Esophagus (tissue), 2 donors: ENCODE measurements around the gene HOXD10. TPM values are rescaled to one million over a fixed set of nuclear protein-coding genes. Genes with fewer than 3 reads are reported as not detected.

Experiments
- H3K27ac ChIP-seq, 2 donors: one replicate each; pipeline ENCODE4 v1.5.1; 2013; ENCODE audit warnings: low read depth in 2 of 2, mild to moderate bottlenecking in 2 of 2, inconsistent platforms in 1 of 2, low read length in 1 of 2, moderate library complexity in 1 of 2
- H3K27me3 ChIP-seq, 2 donors: one replicate each; pipeline ENCODE4 v1.6.1; 2013; ENCODE audit warnings: low read length in 2 of 2, control low read depth in 1 of 2, mild to moderate bottlenecking in 1 of 2; ENCODE audit not compliant: insufficient read depth in 2 of 2, control insufficient read depth in 1 of 2
- H3K36me3 ChIP-seq, 2 donors: one replicate each; pipeline ENCODE4 v1.6.1; 2013; ENCODE audit warnings: low read length in 1 of 2; ENCODE audit not compliant: control insufficient read depth in 2 of 2, insufficient read depth in 2 of 2
- H3K4me1 ChIP-seq, 2 donors: one replicate each; pipeline ENCODE4 v1.6.1; 2013; ENCODE audit warnings: low read length in 1 of 2; ENCODE audit not compliant: control insufficient read depth in 2 of 2, insufficient read depth in 2 of 2
- H3K4me3 ChIP-seq, 2 donors: one replicate each; pipeline ENCODE4 v1.5.1; 2013; ENCODE audit warnings: low read length in 2 of 2, mild to moderate bottlenecking in 2 of 2, low read depth in 1 of 2, moderate library complexity in 1 of 2
- H3K9me3 ChIP-seq, 2 donors: one replicate each; pipeline ENCODE4 v1.6.1; 2013; ENCODE audit warnings: mild to moderate bottlenecking in 2 of 2, low read depth in 1 of 2, low read length in 1 of 2, moderate library complexity in 1 of 2; ENCODE audit not compliant: control insufficient read depth in 2 of 2, insufficient read depth in 1 of 2
- WGBS, 2 donors: extraction: QIAGEN DNeasy Blood & Tissue Kit; methylation state at CpG; one replicate each; pipeline ENCODE4 v1.1.7; 2013; 5-methylcytosine and 5-hydroxymethylcytosine counted together
- polyA plus RNA-seq, 2 donors: library from polyadenylated mRNA; stranded (reverse); fragments of 200-250 nt; gene quantifications; one replicate each; pipeline ENCODE4 v1.2.3, GENCODE V29; 2013
- donor health status: healthy with polysubstance abuse.
- donor health status: Bipolar disorder and iron deficiency.

Gene HOXD10
- polyA plus RNA-seq, 2 donors: 0.18 to 0.31 TPM

DNA sequence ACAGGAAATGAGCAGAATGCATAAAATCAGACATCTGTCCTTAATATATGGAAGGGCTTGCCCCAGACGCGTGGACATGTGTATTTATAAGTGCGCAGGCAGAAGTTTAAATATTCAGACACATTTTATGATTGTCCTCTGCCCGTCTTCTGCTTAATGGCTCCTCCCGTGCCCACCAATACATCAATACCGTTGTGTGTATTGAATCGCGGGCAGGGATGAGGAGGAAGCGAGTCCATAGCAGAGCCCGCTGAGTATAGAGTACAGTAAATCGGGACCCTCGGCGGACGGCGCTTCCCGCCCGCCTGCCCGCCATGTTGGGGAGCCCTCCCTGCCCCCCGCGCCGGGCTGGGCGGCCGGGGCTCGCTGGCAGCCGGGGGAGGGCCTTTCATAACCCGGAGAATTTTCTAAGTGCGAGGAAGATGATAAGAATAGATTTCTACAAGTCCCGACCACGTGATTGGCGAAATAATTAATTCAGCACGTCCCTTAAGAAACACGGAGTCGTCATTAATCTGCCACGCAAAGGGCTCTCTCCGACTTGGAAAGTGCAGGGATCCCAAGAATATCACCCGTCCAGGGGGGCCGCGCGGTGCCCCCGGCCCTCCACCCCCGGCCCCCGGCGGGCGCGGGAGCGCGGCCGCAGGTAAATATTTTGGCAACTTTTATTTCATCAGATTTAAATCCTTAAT is 40.4 kb downstream of the HOXD10 start, which contains the start of gene HOXD3:
Gene HOXD3 (plus strand): TSS at position 501 of the 692 bp plus-strand sequence. CDS start 11,808 bp downstream, outside the sequence.
- Histone ChIP-seq H3K9me3 (peaks cover 0 to 6% of the 10 kb centered on the region in 2 donors), H3K27ac (no peak within 1 kb of the TSS), H3K27me3 (peaks cover 4 to 63% of the 10 kb centered on the region in 2 donors), H3K36me3 (no peaks in the 10 kb centered on the region), H3K4me3 (peak within 1 kb of the TSS in 1 of 2 donors; percentile 13), H3K4me1 (peaks cover 3 to 10% of the 10 kb centered on the region in 2 donors)
- WGBS, 2 donors: 10 to 16% methylated on average over 48 of the region's 48 CpGs

DNA sequence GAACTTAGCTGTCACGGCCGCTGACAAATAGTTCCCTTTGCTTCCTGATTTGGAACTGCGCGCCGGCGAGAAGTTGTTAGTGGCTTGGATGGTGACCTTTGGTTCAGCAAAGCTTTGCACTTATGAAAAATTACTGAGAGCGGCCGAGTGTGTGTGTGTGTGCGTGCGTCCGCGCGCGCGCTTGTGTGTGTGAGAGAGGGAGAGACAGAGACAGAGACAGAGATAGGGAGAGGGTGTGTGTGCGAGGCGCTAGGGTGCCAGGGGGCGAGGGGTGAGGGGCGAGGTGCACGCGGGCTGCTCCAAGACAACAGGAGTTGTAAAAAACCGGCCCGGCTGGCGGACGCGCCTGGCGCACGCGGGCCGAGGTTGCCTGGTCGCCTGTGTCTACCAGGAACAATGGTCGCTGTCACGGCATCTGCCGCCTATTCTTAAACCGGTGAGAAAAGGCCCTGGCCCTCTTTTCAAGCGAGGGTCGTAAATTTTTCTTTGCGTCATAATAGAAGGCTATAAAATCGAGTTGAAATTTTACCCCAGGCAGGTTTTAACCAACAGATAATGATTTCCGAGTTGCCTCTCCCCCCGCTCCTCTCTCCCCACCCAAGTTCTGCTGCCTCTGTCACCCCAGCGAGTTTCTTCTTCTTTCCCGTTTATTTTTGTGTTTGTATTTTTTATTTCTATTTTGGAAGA is 41.1 kb downstream of the HOXD10 start:
- Histone ChIP-seq H3K4me1 (peaks cover 3 to 9% of the 10 kb centered on the region in 2 donors), H3K36me3 (no peaks in the 10 kb centered on the region), H3K9me3 (peaks cover 0 to 6% of the 10 kb centered on the region in 2 donors), H3K4me3 (peak overlapping the region in 1 of 2 donors; percentile 13), H3K27me3 (peaks cover 8 to 65% of the 10 kb centered on the region in 2 donors), H3K27ac (no peak overlapping the region)
- WGBS, 2 donors: 16 to 23% methylated on average over 43 of the region's 43 CpGs

DNA sequence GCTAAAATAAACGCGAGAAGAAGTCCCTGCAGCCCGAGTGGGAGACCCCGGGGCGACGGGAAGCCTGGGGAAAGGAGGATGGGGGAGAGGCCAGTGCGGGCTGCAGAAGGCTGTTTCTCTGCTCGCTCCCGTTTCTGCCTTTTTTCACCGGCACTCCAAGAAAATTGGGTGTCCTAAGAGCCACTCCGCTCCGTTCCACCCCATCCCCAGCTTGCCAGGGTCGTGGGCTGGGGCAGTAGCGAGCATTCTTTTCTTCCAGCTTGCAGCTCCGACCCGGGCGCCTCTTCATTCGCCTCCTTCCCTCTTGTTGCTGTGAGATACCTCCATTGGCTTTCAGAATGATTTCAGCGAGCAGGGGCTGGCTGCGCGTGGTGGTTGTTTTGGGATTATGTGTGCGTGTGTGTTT is 41.6 kb downstream of the HOXD10 start:
- Histone ChIP-seq H3K9me3 (peaks cover 0 to 6% of the 10 kb centered on the region in 2 donors), H3K27me3 (peaks cover 8 to 65% of the 10 kb centered on the region in 2 donors), H3K27ac (no peak overlapping the region), H3K4me3 (no peak overlapping the region), H3K4me1 (peaks cover 3 to 9% of the 10 kb centered on the region in 2 donors), H3K36me3 (no peaks in the 10 kb centered on the region)
- WGBS, 2 donors: 18 to 20% methylated on average over 22 of the region's 22 CpGs

DNA sequence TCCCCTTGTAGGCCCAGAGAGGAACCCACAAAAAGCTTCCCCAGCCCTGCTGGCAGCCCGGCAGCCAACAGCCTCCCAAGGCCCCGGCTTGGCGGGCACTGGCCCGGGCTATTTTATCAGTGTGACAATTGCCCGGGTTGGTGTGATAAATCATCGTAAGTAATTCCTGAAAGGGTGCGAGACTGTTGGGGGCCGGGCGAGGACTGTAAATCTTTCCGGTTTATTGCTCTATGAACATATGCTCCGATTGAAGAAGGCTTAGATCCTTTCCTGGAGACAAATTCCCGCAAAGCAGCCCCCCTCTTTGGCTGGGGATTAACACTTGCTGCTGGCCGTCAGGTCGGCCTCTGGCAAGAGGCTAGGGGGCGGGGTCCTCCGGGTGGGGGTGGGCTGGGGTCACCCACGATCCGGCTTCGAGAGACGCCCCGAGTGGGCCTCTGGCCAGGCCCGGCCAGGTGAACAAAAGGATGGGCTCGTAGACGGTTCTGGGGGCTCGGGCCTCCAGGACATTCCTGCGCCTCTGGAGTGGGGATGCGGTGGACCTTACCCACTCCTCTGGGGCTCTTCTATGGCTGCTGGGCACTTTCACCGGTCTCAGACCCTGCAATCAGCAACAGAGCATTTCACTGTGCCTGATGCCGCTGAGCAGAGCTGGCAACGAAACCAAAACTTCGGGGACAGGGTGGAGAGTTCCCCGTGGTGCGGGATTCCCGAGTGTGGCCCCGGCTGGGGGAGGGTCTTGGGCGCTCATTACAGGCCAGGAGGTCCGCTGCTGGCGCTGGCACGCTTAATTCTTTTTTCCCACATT is 42.5 kb downstream of the HOXD10 start:
- H3K4me3 ChIP-seq: no peak overlapping the region

DNA sequence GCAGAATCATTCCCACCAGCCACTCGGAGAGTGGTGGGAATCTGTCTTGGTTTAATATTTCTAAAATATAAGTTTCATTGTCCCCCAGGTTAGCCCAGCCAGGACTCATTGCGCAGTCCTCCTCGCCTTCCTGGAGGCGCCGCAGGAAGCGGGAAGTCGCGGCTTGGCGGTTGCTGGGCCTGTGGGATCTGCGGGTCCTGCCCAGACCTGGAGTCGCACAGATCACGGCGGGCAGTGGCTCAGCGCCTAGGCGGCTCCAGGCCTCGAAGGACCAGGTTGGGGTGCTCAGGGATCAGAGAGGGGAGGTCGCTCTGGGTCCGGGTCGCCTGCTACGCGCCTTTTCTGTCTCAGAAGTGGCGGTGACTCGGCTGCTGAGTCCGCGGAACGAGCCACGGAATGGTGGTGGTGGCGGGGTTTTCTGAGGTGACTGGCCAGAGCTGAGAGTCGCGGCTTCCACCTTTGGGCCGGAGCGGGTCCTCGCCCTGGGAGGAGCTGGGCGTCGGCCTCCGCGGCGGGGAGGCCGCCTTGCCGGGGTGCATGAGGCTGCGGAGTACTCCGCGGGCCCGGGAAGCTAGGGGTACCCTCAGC is 43.2 kb downstream of the HOXD10 start:
- Histone ChIP-seq H3K9me3 (peaks cover 0 to 11% of the 10 kb centered on the region in 2 donors), H3K27me3 (peaks cover 17 to 77% of the 10 kb centered on the region in 2 donors), H3K27ac (no peak overlapping the region), H3K4me1 (peaks cover 3 to 9% of the 10 kb centered on the region in 2 donors), H3K36me3 (no peaks in the 10 kb centered on the region), H3K4me3 (no peak overlapping the region)
- WGBS, 2 donors: 11 to 16% methylated on average over 44 of the region's 44 CpGs

More for the DNA sequence above, 42.5 kb downstream of the HOXD10 start:
- Histone ChIP-seq H3K27me3 (peaks cover 12 to 70% of the 10 kb centered on the region in 2 donors), H3K27ac (no peak overlapping the region), H3K36me3 (no peaks in the 10 kb centered on the region), H3K9me3 (peaks cover 0 to 6% of the 10 kb centered on the region in 2 donors), H3K4me1 (peaks cover 3 to 9% of the 10 kb centered on the region in 2 donors)
- WGBS, 2 donors: 17 to 19% methylated on average over 39 of the region's 39 CpGs

DNA sequence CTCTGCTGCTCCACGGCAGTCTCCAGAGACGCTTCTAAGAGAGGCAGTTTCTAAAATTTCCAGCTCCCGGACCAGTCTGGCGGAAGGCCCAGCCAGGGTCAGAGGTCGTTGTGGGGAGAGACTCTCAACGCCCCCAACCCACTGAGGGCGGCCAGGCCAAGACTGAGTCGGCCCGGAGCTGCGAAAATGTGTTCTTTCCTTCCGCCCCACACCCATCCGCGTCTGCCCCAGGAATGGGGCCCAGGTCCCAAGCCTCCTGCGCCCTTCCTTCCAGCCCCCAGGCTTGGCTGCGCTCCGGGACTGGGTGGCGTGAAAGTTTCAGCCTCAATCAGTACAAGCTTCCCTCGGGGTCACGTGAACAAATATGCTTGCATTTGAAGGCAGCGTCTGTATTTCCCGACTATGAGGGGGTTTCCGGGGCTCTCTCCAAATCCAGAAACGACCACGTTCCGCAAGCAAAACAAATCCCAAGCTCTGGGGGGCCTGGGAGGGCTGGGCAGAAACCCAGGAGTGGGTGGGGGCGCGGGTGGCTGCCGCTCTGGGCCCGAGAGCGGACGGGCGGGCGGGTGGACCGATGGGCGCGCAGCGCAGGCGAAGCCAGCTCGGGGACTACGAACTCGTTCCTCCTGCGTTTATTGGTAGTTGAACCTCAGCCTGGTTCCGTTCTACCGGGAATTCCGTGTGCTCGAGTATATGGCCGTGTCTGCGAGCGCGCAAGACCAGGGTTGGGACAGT is 43.8 kb downstream of the HOXD10 start:
- peaks cover 17 to 84% of the 10 kb centered on the region in 2 donors for H3K27me3 ChIP-seq
- 12 to 20% methylated on average over 50 of the region's 50 CpGs for WGBS, 2 donors
- no peak overlapping the region for H3K4me3 ChIP-seq
- peaks cover 5 to 12% of the 10 kb centered on the region in 2 donors for H3K4me1 ChIP-seq
- H3K27ac ChIP-seq: no peak overlapping the region
- H3K9me3 ChIP-seq: peaks cover 0 to 12% of the 10 kb centered on the region in 2 donors
- no peaks in the 10 kb centered on the region for H3K36me3 ChIP-seq

DNA sequence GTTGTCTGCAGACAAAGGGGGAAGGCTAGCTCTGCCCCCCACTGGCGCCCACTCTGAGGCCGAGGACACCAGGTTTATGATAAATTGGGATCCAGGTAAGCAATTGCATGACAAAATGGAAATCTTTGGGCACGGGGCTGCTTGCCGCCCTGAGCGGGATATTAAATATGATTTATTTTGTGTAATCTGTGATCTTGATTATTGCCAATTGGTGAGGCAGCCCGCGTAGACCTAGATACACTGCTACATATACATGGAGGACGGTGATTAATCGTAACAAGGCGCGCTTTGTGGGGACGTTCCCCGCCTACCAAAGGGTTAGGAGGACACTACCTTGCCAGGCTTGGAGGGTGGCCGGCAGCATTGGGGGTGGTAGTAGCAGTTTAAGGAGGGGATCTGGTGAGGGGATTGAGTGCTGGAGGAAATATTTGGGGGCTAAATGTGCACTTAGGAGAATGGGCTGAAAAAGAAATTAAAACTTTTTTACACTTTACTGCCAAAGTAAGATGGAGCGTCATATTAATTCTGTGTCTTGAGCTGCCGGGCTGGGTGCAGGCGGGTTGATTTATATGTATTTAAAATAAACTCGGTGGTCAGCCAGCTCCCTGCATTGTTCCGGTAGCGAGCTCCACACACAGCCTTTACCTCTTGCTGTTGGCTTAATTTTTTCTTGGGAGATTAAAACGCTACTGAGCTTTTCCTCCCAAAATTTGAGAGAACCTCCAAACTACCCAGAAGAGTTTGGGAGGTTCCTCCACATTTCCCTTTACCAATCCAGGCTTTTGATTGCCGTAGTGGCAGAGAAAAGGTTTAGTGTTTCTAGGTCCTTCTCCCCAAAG is 44.6 kb downstream of the HOXD10 start:
- Histone ChIP-seq H3K4me3 (no peak overlapping the region), H3K27ac (no peak overlapping the region), H3K4me1 (peaks cover 5 to 12% of the 10 kb centered on the region in 2 donors), H3K36me3 (no peaks in the 10 kb centered on the region), H3K27me3 (peaks cover 17 to 87% of the 10 kb centered on the region in 2 donors), H3K9me3 (peaks cover 0 to 13% of the 10 kb centered on the region in 2 donors)
- WGBS, 2 donors: 19 to 26% methylated on average over 22 of the region's 22 CpGs
